Keratinocyte (primary cell): ENCODE measurements around the gene ADAMTS17. TPM values are rescaled to one million over a fixed set of nuclear protein-coding genes. Genes with fewer than 3 reads are reported as not detected.

ENCODE experiments used
- DNase-seq: peaks from one replicate; pipeline ENCODE4 v3.0.0-alpha.2; 2011; ENCODE audit warnings: low read depth, missing footprints, low spot score
- FAIRE-seq: peaks from 2 replicates; lab custom pipeline; 2011; peaks lifted over from hg19 to GRCh38; lab: Jason Lieb, UNC
- H2AFZ ChIP-seq: 2 replicates; pipeline ENCODE4 v1.6.0; 2012; ENCODE audit warnings: low read length, control low read depth, inconsistent platforms; ENCODE audit not compliant: control insufficient read depth
- H3K27ac ChIP-seq: 2 replicates; pipeline ENCODE4 v1.5.1; 2011; ENCODE audit warnings: low read length; ENCODE audit not compliant: control insufficient read depth, insufficient read depth
- H3K27me3 ChIP-seq: 3 replicates; pipeline ENCODE4 v1.6.0; 2011; ENCODE audit warnings: low read length; ENCODE audit not compliant: control insufficient read depth, insufficient read depth; ENCODE audit errors: extremely low read depth
- H3K36me3 ChIP-seq, 2 experiments: 2 replicates in 1 of 2; 3 replicates in 1 of 2; pipeline ENCODE4 v1.5.1; 2011; ENCODE audit warnings: low read length in 2 of 2, mild to moderate bottlenecking in 1 of 2; ENCODE audit not compliant: control insufficient read depth in 2 of 2, insufficient read depth in 2 of 2; ENCODE audit errors: extremely low read depth in 1 of 2
- H3K4me1 ChIP-seq: 3 replicates; pipeline ENCODE4 v1.5.1; 2011; ENCODE audit warnings: low read length; ENCODE audit not compliant: control insufficient read depth, insufficient read depth; ENCODE audit errors: extremely low read depth
- H3K4me2 ChIP-seq: 3 replicates; pipeline ENCODE4 v1.6.0; 2011; ENCODE audit warnings: low read depth, low read length; ENCODE audit not compliant: control insufficient read depth, insufficient read depth; ENCODE audit errors: extremely low read depth
- H3K4me3 ChIP-seq, 3 experiments: fragments of 200-600 bp in 1 of 3; sonication (generic) in 1 of 3; 2 replicates in 2 of 3; 3 replicates in 1 of 3; pipeline ENCODE4 v1.5.1; 2011 to 2016; ENCODE audit warnings: low read length in 3 of 3, mild to moderate bottlenecking in 3 of 3, control low read depth in 2 of 3, inconsistent platforms in 1 of 3, low read depth in 1 of 3, mixed read lengths in 1 of 3, mixed run types in 1 of 3, moderate library complexity in 1 of 3; ENCODE audit not compliant: control insufficient read depth in 2 of 3, insufficient read depth in 2 of 3; ENCODE audit errors: extremely low read depth in 1 of 3
- H3K79me2 ChIP-seq: 2 replicates; pipeline ENCODE4 v1.6.0; 2012; ENCODE audit warnings: low read length; ENCODE audit not compliant: control insufficient read depth, insufficient read depth
- H3K9ac ChIP-seq: 3 replicates; pipeline ENCODE4 v1.6.0; 2011; ENCODE audit warnings: low read length; ENCODE audit not compliant: control insufficient read depth, insufficient read depth; ENCODE audit errors: extremely low read depth
- H3K9me1 ChIP-seq: 3 replicates; pipeline ENCODE4 v1.6.0; 2011; ENCODE audit warnings: low read length; ENCODE audit not compliant: control insufficient read depth, insufficient read depth; ENCODE audit errors: extremely low read depth
- H3K9me3 ChIP-seq: 2 replicates; pipeline ENCODE4 v1.5.1; 2012; ENCODE audit warnings: low read depth, low read length; ENCODE audit not compliant: control insufficient read depth
- H4K20me1 ChIP-seq: 3 replicates; pipeline ENCODE4 v1.6.0; 2011; ENCODE audit warnings: low read length; ENCODE audit not compliant: control insufficient read depth, insufficient read depth; ENCODE audit errors: extremely low read depth
- CTCF ChIP-seq, 3 experiments: IDR thresholded peaks in 1 of 3; conservative IDR thresholded peaks in 1 of 3; optimal IDR thresholded peaks in 1 of 3; 2 replicates in 2 of 3; 3 replicates in 1 of 3; pipeline versions ENCODE3 to v1.5.1; 2011; ENCODE audit warnings: low read length in 3 of 3, mild to moderate bottlenecking in 3 of 3, moderate library complexity in 2 of 3, control low read depth in 1 of 3, inconsistent platforms in 1 of 3; ENCODE audit not compliant: insufficient read depth in 2 of 3; ENCODE audit errors: extremely low read depth in 1 of 3
- EZH2 ChIP-seq: IDR thresholded peaks from one replicate; pipeline ENCODE4 v1.6.1; 2012; ENCODE audit warnings: inconsistent platforms, mild to moderate bottlenecking, low read length, moderate library complexity
- dilution Hi-C: fragments of 300-500 bp; cut with MboI; formaldehyde crosslinking; loops from one replicate; pipeline ENCODE4 v1.7.0; 2020; ENCODE audit warnings: low sequenced_read_pairs; ENCODE audit not compliant: extremely low pct_ligation_motif_present
- polyA plus RNA-seq, 5 experiments: library from polyadenylated mRNA; depleted of rRNA in 3 of 5; stranded (reverse) in 3 of 5; stranded (forward) in 1 of 5; unstranded in 1 of 5; fragments of >200 nt; gene quantifications; 1 replicate in 1 of 5; 2 replicates in 3 of 5; 3 replicates in 1 of 5; pipeline versions ENCODE4 v1.2.1 to v1.2.3, GENCODE V29; 2011 to 2012; ENCODE audit warnings: missing spikeins in 2 of 5, low read depth in 1 of 5, low replicate concordance in 1 of 5

Gene ADAMTS17
- polyA plus RNA-seq, 1 donor (not counting 4 experiments of a cell fraction or from before 2014, with no cell fraction given), result 0.18 TPM

GRCh38 chr15:100318880-100319279 lies 22.9 kb downstream of the ADAMTS17 start:
- DNase-seq (no peak), FAIRE-seq (no peak)
- no peak overlapping the region for H3K27ac ChIP-seq
- H3K79me2 ChIP-seq, result no peaks in the 10 kb centered on the region
- no peaks in the 10 kb centered on the region for H4K20me1 ChIP-seq
- no peaks in the 10 kb centered on the region for H3K9me1 ChIP-seq
- no peak overlapping the region for H3K4me2 ChIP-seq
- H3K9ac ChIP-seq, result no peak overlapping the region
- no peak overlapping the region for H2AFZ ChIP-seq
- H3K9me3 ChIP-seq, result no peaks in the 10 kb centered on the region
- TF ChIP-seq CTCF (optimal IDR thresholded peaks at IDR 0.05 in 1 of 3, IDR thresholded peaks at IDR 0.05 in 1 of 3, conservative IDR thresholded peaks at IDR 0.05 in 1 of 3; ENCODE audit: extremely low read depth in 1 of 3, insufficient read depth in 2 of 3, low read length in 3 of 3) (no peak), EZH2 (no peak)
- H3K36me3 ChIP-seq, result no peaks in the 10 kb centered on the region
- H3K4me1 ChIP-seq, result no peaks in the 10 kb centered on the region
- dilution Hi-C loops, result no loop called here
- H3K27me3 ChIP-seq, result peaks cover 3% of the 10 kb centered on the region
- no peak overlapping the region for H3K4me3 ChIP-seq

- dilution Hi-C loops, result no loop called here
- H3K9ac ChIP-seq, result no peak overlapping the region
- no peaks in the 10 kb centered on the region for H3K9me1 ChIP-seq
- FAIRE-seq, result no peak
- no peaks in the 10 kb centered on the region for H3K79me2 ChIP-seq
- H4K20me1 ChIP-seq, result no peaks in the 10 kb centered on the region
- no peaks in the 10 kb centered on the region for H3K36me3 ChIP-seq
- no peak for TF ChIP-seq CTCF (optimal IDR thresholded peaks at IDR 0.05 in 1 of 3, IDR thresholded peaks at IDR 0.05 in 1 of 3, conservative IDR thresholded peaks at IDR 0.05 in 1 of 3; ENCODE audit: extremely low read depth in 1 of 3, insufficient read depth in 2 of 3, low read length in 3 of 3)
- no peak for TF ChIP-seq EZH2
- no peak overlapping the region for H3K4me3 ChIP-seq
- H3K4me1 ChIP-seq, result peaks cover 10% of the 10 kb centered on the region
- H3K27ac ChIP-seq, result no peak overlapping the region
- DNase-seq, result no peak
- no peaks in the 10 kb centered on the region for H3K9me3 ChIP-seq
- no peak overlapping the region for H2AFZ ChIP-seq
- H3K27me3 ChIP-seq, result peaks cover 19% of the 10 kb centered on the region
- H3K4me2 ChIP-seq, result no peak overlapping the region
These were observed 26.9 kb downstream of the ADAMTS17 start for GRCh38 chr15:100314809-100315400.
